Measurements from ENCODE around the gene GPSM1. TPM values are rescaled to one million over a fixed set of nuclear protein-coding genes. Genes with fewer than 3 reads are reported as not detected.

GPSM1 gene
- total and polyA plus RNA-seq, 4 donors: 0.11 to 2.9 (median 1.6) TPM

DNA sequence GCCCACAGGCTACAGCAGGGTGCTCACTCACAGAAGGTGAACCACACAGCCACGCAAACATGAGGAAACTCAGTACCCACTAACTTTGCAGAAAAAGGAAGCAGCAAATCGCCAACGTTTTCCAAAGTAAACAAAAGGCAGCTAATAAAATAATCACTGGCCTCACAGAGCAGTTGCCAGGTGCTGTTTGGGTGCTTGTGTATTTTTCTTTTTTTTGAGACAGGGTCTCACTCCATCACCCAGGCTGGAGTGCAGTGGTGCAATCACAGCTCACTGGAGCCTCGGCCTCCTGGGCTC is 68.8 kb downstream of the GPSM1 start:
- TF ChIP-seq SP1 (IDR thresholded peaks at IDR 0.05): no peak
- TF ChIP-seq EGR1 (IDR thresholded peaks at IDR 0.05; ENCODE audit: low read depth in 2 of 2): peak in 1 of 2 donors; percentile 68
- no peak for TF ChIP-seq YY1 (IDR thresholded peaks at IDR 0.05)
- TF ChIP-seq RXRA (IDR thresholded peaks at IDR 0.05): no peak
- TF ChIP-seq, protein P1, sequence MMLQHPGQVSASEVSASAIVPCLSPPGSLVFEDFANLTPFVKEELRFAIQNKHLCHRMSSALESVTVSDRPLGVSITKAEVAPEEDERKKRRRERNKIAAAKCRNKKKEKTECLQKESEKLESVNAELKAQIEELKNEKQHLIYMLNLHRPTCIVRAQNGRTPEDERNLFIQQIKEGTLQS (IDR thresholded peaks at IDR 0.05): no peak
- TF ChIP-seq HNF4G (IDR thresholded peaks at IDR 0.05): no peak
- TF ChIP-seq NR2F2 (IDR thresholded peaks at IDR 0.05): no peak
- TF ChIP-seq RAD21 (IDR thresholded peaks at IDR 0.05): no peak
- TF ChIP-seq, protein P2, sequence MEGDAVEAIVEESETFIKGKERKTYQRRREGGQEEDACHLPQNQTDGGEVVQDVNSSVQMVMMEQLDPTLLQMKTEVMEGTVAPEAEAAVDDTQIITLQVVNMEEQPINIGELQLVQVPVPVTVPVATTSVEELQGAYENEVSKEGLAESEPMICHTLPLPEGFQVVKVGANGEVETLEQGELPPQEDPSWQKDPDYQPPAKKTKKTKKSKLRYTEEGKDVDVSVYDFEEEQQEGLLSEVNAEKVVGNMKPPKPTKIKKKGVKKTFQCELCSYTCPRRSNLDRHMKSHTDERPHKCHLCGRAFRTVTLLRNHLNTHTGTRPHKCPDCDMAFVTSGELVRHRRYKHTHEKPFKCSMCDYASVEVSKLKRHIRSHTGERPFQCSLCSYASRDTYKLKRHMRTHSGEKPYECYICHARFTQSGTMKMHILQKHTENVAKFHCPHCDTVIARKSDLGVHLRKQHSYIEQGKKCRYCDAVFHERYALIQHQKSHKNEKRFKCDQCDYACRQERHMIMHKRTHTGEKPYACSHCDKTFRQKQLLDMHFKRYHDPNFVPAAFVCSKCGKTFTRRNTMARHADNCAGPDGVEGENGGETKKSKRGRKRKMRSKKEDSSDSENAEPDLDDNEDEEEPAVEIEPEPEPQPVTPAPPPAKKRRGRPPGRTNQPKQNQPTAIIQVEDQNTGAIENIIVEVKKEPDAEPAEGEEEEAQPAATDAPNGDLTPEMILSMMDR (IDR thresholded peaks at IDR 0.05; ENCODE audit: low read depth, low read length, missing input control): no peak
- TF ChIP-seq JUND (IDR thresholded peaks at IDR 0.05): no peak
- peak in 1 of 2 donors; percentile 29 for TF ChIP-seq HNF4A (conservative IDR thresholded peaks at IDR 0.05)
- no peak for TF ChIP-seq FOXA1 (IDR thresholded peaks at IDR 0.05)
- TF ChIP-seq, protein P3, sequence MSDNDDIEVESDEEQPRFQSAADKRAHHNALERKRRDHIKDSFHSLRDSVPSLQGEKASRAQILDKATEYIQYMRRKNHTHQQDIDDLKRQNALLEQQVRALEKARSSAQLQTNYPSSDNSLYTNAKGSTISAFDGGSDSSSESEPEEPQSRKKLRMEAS (IDR thresholded peaks at IDR 0.05): no peak
- TF ChIP-seq, protein P4, sequence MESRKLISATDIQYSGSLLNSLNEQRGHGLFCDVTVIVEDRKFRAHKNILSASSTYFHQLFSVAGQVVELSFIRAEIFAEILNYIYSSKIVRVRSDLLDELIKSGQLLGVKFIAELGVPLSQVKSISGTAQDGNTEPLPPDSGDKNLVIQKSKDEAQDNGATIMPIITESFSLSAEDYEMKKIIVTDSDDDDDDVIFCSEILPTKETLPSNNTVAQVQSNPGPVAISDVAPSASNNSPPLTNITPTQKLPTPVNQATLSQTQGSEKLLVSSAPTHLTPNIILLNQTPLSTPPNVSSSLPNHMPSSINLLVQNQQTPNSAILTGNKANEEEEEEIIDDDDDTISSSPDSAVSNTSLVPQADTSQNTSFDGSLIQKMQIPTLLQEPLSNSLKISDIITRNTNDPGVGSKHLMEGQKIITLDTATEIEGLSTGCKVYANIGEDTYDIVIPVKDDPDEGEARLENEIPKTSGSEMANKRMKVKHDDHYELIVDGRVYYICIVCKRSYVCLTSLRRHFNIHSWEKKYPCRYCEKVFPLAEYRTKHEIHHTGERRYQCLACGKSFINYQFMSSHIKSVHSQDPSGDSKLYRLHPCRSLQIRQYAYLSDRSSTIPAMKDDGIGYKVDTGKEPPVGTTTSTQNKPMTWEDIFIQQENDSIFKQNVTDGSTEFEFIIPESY (IDR thresholded peaks at IDR 0.05): no peak
- H3K27ac ChIP-seq (ENCODE audit: low read depth in 1 of 2, low read length in 2 of 2): peak overlapping the region; percentile 78 to 84
- WGBS: 34% methylated on average over 4 of the region's 4 CpGs
- H3K9ac ChIP-seq (ENCODE audit: low read depth in 1 of 2, low read length in 2 of 2): peak overlapping the region in 1 of 2 donors; percentile 71
- no peak for DNase-seq (ENCODE audit: low spot score)
- no peak overlapping the region for H3K4me3 ChIP-seq (ENCODE audit: low read depth in 1 of 3, low read length in 3 of 3)
- H3K4me1 ChIP-seq (ENCODE audit: control insufficient read depth in 4 of 4, insufficient read depth in 4 of 4, low read length in 3 of 4): peaks cover 10 to 53% (median 38%) of the 10 kb centered on the region in 4 donors
- peaks cover 0 to 35% (median 17%) of the 10 kb centered on the region in 4 donors for H3K36me3 ChIP-seq (ENCODE audit: control insufficient read depth in 4 of 4, insufficient read depth in 3 of 4, low read depth in 1 of 4, low read length in 3 of 4)
- no peaks in the 10 kb centered on the region for H3K9me3 ChIP-seq (ENCODE audit: control insufficient read depth in 4 of 4, low read length in 3 of 4)
- no peaks in the 10 kb centered on the region for H3K27me3 ChIP-seq (ENCODE audit: control insufficient read depth in 4 of 4, insufficient read depth in 4 of 4, low read length in 3 of 4)

DNA sequence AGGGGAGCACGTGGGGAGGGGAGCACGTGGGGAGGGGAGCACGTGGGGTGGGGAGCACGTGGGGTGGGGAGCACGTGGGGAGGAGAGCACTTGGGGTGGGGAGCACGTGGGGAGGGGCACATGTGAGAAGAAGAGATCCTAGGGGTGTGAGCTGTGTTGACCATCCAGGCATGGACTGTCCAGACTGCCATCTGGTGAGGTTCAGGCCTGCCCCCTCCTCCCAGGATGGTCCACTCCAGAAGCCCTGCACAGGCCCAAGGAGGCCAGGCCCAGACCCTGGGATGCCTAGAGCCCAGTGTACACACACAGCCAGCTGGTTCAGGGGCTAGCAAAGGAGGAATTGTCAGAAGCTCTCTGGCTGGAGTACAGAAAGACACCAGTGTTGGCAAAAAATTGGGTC is 70.3 kb downstream of the GPSM1 start:
- Histone ChIP-seq H3K27ac (ENCODE audit: low read depth in 1 of 2, low read length in 2 of 2) (no peak overlapping the region), H3K9me3 (ENCODE audit: control insufficient read depth in 4 of 4, low read length in 3 of 4) (no peaks in the 10 kb centered on the region), H3K9ac (ENCODE audit: low read depth in 1 of 2, low read length in 2 of 2) (no peak overlapping the region), H3K4me3 (ENCODE audit: low read depth in 1 of 3, low read length in 3 of 3) (no peak overlapping the region), H3K27me3 (ENCODE audit: control insufficient read depth in 4 of 4, insufficient read depth in 4 of 4, low read length in 3 of 4) (no peaks in the 10 kb centered on the region), H3K4me1 (ENCODE audit: control insufficient read depth in 4 of 4, insufficient read depth in 4 of 4, low read length in 3 of 4) (peaks cover 10 to 53% (median 38%) of the 10 kb centered on the region in 4 donors), H3K36me3 (ENCODE audit: control insufficient read depth in 4 of 4, insufficient read depth in 3 of 4, low read depth in 1 of 4, low read length in 3 of 4) (peaks cover 0 to 30% (median 13%) of the 10 kb centered on the region in 4 donors)
- 83% methylated on average over 6 of the region's 6 CpGs for WGBS
- no peak for DNase-seq (ENCODE audit: low spot score)
- TF ChIP-seq FOXA1 (IDR thresholded peaks at IDR 0.05) (no peak), TAF1 (conservative IDR thresholded peaks at IDR 0.05) (no peak), RXRA (IDR thresholded peaks at IDR 0.05) (no peak), HNF4A (conservative IDR thresholded peaks at IDR 0.05) (no peak), RAD21 (IDR thresholded peaks at IDR 0.05) (no peak), NR2F2 (IDR thresholded peaks at IDR 0.05) (no peak), FOXA2 (IDR thresholded peaks at IDR 0.05) (no peak), SP1 (IDR thresholded peaks at IDR 0.05) (no peak), GABPA (IDR thresholded peaks at IDR 0.05 in 1 of 2, conservative IDR thresholded peaks at IDR 0.05 in 1 of 2) (no peak), JUND (IDR thresholded peaks at IDR 0.05) (no peak), EGR1 (IDR thresholded peaks at IDR 0.05; ENCODE audit: low read depth in 2 of 2) (no peak), HNF4G (IDR thresholded peaks at IDR 0.05) (no peak), YY1 (IDR thresholded peaks at IDR 0.05) (no peak)
- TF ChIP-seq, protein P1 (IDR thresholded peaks at IDR 0.05): no peak
- TF ChIP-seq, protein P4 (IDR thresholded peaks at IDR 0.05): no peak
- TF ChIP-seq, protein P5, sequence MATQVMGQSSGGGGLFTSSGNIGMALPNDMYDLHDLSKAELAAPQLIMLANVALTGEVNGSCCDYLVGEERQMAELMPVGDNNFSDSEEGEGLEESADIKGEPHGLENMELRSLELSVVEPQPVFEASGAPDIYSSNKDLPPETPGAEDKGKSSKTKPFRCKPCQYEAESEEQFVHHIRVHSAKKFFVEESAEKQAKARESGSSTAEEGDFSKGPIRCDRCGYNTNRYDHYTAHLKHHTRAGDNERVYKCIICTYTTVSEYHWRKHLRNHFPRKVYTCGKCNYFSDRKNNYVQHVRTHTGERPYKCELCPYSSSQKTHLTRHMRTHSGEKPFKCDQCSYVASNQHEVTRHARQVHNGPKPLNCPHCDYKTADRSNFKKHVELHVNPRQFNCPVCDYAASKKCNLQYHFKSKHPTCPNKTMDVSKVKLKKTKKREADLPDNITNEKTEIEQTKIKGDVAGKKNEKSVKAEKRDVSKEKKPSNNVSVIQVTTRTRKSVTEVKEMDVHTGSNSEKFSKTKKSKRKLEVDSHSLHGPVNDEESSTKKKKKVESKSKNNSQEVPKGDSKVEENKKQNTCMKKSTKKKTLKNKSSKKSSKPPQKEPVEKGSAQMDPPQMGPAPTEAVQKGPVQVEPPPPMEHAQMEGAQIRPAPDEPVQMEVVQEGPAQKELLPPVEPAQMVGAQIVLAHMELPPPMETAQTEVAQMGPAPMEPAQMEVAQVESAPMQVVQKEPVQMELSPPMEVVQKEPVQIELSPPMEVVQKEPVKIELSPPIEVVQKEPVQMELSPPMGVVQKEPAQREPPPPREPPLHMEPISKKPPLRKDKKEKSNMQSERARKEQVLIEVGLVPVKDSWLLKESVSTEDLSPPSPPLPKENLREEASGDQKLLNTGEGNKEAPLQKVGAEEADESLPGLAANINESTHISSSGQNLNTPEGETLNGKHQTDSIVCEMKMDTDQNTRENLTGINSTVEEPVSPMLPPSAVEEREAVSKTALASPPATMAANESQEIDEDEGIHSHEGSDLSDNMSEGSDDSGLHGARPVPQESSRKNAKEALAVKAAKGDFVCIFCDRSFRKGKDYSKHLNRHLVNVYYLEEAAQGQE (IDR thresholded peaks at IDR 0.05): no peak
- TF ChIP-seq, protein P2 (IDR thresholded peaks at IDR 0.05; ENCODE audit: low read depth, low read length, missing input control): no peak
- TF ChIP-seq, protein P3 (IDR thresholded peaks at IDR 0.05): no peak

All from liver (tissue), 9 donors.